ENCODE measurements around the gene ARHGAP5.

GRCh38 chr14:32206552-32206951 is 129.4 kb downstream of the ARHGAP5 start:
- no peak for TF ChIP-seq CTCF (IDR thresholded peaks at IDR 0.05)
- TF ChIP-seq ZFX (IDR thresholded peaks at IDR 0.05; ENCODE audit: borderline replicate concordance): no peak
